AG04450 (cell line): Measurements from ENCODE around the gene PLXNA2. TPM values are rescaled to one million over a fixed set of nuclear protein-coding genes. Genes with fewer than 3 reads are reported as not detected.

Experiments used
- CTCF ChIA-PET: fragments of 300-600, 350-600 bp; formaldehyde crosslinking; extraction: SDS; loops from one replicate; lab custom pipeline; 2022; ENCODE audit warnings: antibody characterized with exemption, inconsistent platforms; lab: Charles Lee
- POLR2A ChIA-PET: fragments of 350-600 bp; formaldehyde crosslinking; extraction: SDS; loops from one replicate; lab custom pipeline; 2021; ENCODE audit warnings: antibody characterized with exemption, inconsistent platforms; lab: Yijun Ruan, JAX
- DNase-seq: peaks from one replicate; pipeline ENCODE4 v3.0.0-alpha.2; 2011; ENCODE audit warnings: low read depth, low spot score
- H3K27ac ChIP-seq: one replicate; pipeline ENCODE4 v1.5.1; 2012; ENCODE audit warnings: low read depth, low read length, control low read depth
- H3K27me3 ChIP-seq: one replicate; pipeline ENCODE4 v1.6.0; 2012; ENCODE audit warnings: low read length; ENCODE audit not compliant: control insufficient read depth, insufficient read depth
- H3K4me3 ChIP-seq: 2 replicates; pipeline ENCODE4 v1.5.1; 2011; ENCODE audit warnings: mild to moderate bottlenecking, low read depth, low read length, control low read depth
- H3K9me3 ChIP-seq: 2 replicates; pipeline ENCODE4 v1.5.1; 2012; ENCODE audit warnings: low read length; ENCODE audit not compliant: control insufficient read depth, insufficient read depth
- polyA plus RNA-seq: library from polyadenylated mRNA; depleted of rRNA; stranded (reverse); fragments of >200 nt; gene quantifications from 2 replicates; pipeline ENCODE4 v1.2.3, GENCODE V29; 2011
- TF ChIP-seq, protein P1 (sequence below): IDR thresholded peaks from 2 replicates; pipeline ENCODE4 v1.5.1; 2011; ENCODE audit warnings: low read depth, low read length, control low read depth, inconsistent platforms

Gene PLXNA2
- polyA plus RNA-seq, 1 experiment = 0.10 TPM

DNA sequence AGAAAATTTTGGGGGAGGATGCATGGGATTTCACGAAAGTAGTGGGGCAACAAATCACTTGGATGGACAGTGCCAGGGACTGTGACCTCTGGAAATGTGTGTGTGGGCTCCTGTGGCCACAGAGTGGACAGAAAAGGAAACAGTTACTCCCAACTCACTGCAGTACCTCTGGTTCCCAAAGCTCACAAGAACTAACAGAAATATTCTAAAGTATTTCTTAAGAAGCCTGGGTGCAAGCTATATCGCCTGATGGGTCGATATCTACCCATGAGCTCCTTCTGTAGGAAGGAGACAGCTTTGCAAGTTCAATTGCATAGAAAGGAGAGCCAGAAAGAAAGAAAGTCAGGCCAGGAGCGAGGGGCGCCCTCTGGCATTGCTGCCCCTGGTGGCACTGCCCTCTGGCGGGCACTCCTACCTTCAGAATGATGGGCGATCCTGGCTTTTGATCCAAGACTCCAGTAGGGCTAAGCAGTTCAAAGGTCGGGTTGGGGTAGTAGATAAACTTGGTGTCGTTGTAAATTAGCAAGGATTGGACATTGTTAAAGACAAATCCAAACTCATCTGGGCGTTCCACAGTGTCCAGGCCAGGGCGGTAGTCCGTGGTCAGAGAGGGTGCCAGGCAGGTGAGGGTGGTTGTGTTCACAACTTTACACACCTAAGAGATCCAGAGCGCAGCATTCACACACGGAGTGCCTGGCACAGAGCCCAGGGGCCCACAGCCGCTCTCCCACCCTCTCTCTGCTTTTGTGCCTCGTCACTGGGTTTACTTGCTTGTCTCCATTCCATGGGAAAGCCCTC is 198.5 kb downstream of the PLXNA2 start:
- POLR2A ChIA-PET = no interaction called here
- no peak for DNase-seq
- Histone ChIP-seq H3K9me3 (no peaks in the 10 kb centered on the region), H3K27me3 (no peaks in the 10 kb centered on the region), H3K27ac (no peak overlapping the region), H3K4me3 (no peak overlapping the region)
- CTCF ChIA-PET = interaction anchor here (1.5 to 3.1 kb wide), 3 partner anchors 24 to 200 kb away, joined by 4 to 17 read pairs (median 7); no protein-coding TSS in a partner anchor
- TF ChIP-seq, protein P1, sequence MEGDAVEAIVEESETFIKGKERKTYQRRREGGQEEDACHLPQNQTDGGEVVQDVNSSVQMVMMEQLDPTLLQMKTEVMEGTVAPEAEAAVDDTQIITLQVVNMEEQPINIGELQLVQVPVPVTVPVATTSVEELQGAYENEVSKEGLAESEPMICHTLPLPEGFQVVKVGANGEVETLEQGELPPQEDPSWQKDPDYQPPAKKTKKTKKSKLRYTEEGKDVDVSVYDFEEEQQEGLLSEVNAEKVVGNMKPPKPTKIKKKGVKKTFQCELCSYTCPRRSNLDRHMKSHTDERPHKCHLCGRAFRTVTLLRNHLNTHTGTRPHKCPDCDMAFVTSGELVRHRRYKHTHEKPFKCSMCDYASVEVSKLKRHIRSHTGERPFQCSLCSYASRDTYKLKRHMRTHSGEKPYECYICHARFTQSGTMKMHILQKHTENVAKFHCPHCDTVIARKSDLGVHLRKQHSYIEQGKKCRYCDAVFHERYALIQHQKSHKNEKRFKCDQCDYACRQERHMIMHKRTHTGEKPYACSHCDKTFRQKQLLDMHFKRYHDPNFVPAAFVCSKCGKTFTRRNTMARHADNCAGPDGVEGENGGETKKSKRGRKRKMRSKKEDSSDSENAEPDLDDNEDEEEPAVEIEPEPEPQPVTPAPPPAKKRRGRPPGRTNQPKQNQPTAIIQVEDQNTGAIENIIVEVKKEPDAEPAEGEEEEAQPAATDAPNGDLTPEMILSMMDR = no peak

DNA sequence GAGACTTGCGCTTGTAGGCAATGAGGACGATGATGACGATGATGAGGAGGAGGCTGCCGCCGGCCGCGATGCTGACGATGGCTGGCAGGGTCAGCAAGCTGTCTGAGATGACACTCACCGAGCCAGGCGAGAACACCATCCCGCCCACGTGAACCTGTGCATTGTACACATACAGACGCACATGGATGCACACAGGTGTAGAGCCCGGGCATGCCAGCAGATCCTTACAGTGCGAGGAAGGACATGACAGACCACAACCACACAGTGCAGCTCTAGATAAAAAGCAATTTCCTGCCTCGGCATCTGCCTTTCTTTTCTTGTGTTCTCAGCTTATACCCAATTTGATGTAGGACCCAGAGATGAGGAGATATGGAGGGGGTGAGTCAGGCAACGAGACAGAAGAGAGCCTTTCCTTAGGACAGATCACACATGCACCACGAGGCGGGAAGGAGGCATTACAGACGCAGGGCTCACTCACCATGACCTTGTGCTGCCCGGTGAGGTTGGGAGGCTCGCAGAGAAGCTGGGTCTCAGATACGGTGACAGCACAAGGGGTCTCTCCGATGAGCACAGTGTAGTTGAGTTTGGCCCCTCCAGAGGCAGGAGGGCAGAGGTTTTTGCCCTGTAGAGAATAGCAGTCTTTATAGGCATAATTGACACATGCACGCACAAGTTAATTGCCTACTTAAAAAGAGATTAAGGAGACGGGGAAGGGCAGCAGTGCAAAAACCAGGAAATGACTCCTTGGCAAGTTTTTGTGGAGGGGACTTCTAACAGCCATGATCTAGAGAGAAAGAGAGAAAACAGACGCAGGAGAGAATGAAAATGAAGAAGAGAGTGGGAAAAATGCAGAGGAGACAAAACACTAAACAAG is 199.4 kb downstream of the PLXNA2 start:
- H3K9me3 ChIP-seq = no peaks in the 10 kb centered on the region
- CTCF ChIA-PET = interaction anchor here (1.5 kb wide), 1 partner anchor 200 kb away, joined by 7 read pairs; no protein-coding TSS in a partner anchor
- TF ChIP-seq, protein P1 = no peak
- POLR2A ChIA-PET = interaction anchor here (0.6 kb wide), 1 partner anchor 144 kb away, joined by 4 read pairs; no protein-coding TSS in a partner anchor
- no peaks in the 10 kb centered on the region for H3K27me3 ChIP-seq
- H3K27ac ChIP-seq = no peak overlapping the region
- no peak overlapping the region for H3K4me3 ChIP-seq
- no peak for DNase-seq

DNA sequence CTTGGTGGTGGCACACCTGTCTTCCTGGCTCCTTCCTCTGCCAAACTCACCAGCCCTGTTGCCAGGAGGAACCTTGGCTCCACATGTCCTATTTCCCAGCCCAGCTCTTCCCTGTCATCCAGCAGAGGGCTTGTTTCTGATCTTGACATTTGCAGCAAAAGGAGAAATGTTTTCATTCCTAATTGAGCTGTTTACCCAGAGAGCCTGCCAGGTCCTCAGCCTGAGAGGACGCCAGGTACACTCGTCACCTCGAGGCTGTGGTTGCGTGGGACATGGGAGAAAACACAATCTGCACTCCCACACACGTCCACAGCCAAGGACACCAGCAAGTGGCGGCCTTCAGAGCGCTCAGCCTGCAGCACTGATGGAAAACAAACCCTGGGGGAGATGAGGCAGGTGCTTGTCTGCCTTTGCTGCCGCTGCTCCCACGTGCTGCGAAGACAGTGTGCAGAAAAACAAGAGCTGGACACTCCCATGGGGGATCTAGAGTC is 200.4 kb downstream of the PLXNA2 start:
- Histone ChIP-seq H3K9me3 (no peaks in the 10 kb centered on the region; the same call in 1 of the 2 replicates), H3K27ac (no peak overlapping the region), H3K4me3 (no peak overlapping the region), H3K27me3 (no peaks in the 10 kb centered on the region)
- no peak for DNase-seq
- ChIA-PET CTCF (interaction anchor here (2.1 kb wide), 1 partner anchor 201 kb away, joined by 6 read pairs; the partner anchor contains the start of gene PLXNA2), POLR2A (no interaction called here)
- TF ChIP-seq, protein P1 = no peak

DNA sequence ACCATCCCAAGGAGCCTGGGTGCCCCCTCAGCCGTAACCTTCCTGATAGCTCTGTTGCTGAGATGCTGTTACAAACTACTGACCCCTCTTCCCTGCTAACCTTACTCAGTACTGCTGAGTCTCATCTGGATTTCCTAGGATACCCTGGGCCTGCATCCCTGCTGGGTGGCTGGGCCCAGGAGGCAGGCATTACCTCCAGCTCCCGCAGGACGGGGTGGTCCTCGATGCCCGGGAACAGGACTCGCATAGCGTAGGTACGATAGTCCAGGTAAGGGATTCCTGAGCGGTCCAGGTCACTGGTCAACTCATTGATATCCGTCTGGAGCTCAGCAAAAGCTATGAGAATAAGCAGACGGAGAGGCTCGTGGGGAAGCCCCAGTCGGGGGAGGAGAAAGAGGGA is 201.3 kb downstream of the PLXNA2 start:
- no peaks in the 10 kb centered on the region; the same call in 1 of the 2 replicates for H3K9me3 ChIP-seq
- ChIA-PET CTCF (interaction anchor here (1.2 to 2.7 kb wide), 3 partner anchors 21 to 202 kb away, joined by 3 to 27 read pairs (median 6); partner anchors contain the start of gene PLXNA2), POLR2A (no interaction called here)
- DNase-seq = no peak
- no peak overlapping the region for H3K4me3 ChIP-seq
- H3K27ac ChIP-seq = no peak overlapping the region
- H3K27me3 ChIP-seq = no peaks in the 10 kb centered on the region
- TF ChIP-seq, protein P1 = no peak
